Stimulated activated CD4-positive, alpha-beta T cell treated with anti-CD3 and anti-CD28 coated beads, Interleukin-4, amount 100 ng/mL, for 24 hours (primary cell): ENCODE measurements around the gene ZNF483.
A peak's percentile ranks its signal among the peaks of the same experiment; 100 is the strongest.
"Not testable (repeated sequence)": the region's sequence is repeated elsewhere in the genome, so short reads cannot be mapped to it uniquely, and the experiment has no call there.

ENCODE experiments used
- DNase-seq: peaks from one replicate; pipeline ENCODE4 v3.0.0-alpha.2; 2020

Gene ZNF483

GRCh38 chr9:111615928-111616327 is 90.9 kb downstream of the ZNF483 start:
- DNase-seq = no peak

GRCh38 chr9:111617349-111617748 is 92.4 kb downstream of the ZNF483 start:
- not testable (repeated sequence) for DNase-seq

GRCh38 chr9:111621895-111622480 is 97.0 kb downstream of the ZNF483 start:
- peak; percentile 35 for DNase-seq

GRCh38 chr9:111622626-111623025 is 97.6 kb downstream of the ZNF483 start:
- no peak for DNase-seq
